GM04503 (cell line): ENCODE results near the gene CRYBB2.
"Not testable (repeated sequence)": the region's sequence is repeated elsewhere in the genome, so short reads cannot be mapped to it uniquely, and the experiment has no call there.

Experiments
- DNase-seq: peaks from one replicate; pipeline ENCODE4 v3.0.0-alpha.2; 2012; ENCODE audit warnings: low read depth

CRYBB2 gene

GRCh38 chr22:25199731-25200520, 19.5 kb upstream of the CRYBB2 start, which contains the start of gene CRYBB3:
Gene CRYBB3, plus strand, starts transcription at chr22:25199858. Its CDS starts 1,539 bp downstream, at chr22:25201397.
- no peak for DNase-seq

DNA sequence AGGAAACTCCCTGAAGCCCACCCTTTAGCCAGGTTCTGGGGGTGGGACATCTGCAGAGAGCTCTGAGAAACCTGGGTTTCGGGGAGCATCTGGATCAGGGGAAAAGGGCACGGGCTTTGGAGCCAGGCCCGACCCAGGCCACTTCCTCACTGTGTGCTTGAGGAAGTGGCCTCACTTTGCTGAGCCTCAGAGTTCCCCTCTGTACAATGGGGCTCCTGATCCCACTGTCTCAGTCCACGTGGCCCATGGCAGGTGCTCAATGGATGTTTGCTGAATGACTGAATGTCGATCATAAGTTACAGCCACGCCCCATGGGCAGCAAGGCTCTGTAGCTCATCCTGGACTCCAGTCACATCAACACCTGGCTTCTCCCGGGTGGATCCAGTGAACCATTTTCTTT, 18.5 kb upstream of the CRYBB2 start:
- DNase-seq, result no peak

DNA sequence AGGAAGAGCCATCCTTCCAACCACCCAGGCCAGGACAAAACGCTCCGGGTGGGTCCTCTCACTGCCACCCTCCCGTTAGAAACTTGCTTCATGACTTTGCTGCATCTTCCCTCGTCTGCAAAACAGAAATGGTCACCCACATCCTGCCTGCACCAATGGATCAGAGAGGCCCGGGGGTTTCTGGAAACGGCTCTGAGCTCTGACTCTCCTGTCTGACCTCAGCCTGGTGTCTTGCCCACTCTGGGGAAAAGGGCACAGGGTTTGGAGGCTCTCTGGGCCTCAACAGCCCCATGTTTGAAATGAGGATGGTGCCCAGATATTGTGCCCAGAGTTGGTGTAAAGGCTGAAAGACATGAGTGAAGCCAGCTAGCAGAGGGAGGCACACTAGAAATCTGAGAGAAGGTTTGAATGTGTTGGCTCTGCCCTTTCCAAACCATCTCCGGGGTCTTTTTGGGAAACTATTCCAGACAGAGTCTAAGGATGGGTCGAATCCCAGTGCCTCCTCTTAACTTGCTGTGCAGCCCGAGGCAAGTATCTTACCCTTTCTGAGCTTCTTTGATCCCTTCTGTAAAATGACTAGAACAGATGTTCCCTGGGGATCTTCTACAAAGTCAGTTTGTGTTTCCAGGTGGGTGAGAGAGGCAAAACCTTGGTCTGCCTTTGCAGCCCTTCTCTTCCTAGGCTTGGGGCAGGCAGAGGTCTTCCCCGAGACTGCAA, 17.7 kb upstream of the CRYBB2 start:
- DNase-seq, result no peak

- no peak for DNase-seq
These were observed 17.0 kb upstream of the CRYBB2 start for GRCh38 chr22:25202290-25202921.

- DNase-seq, result no peak
These were observed 16.4 kb upstream of the CRYBB2 start for GRCh38 chr22:25203082-25203481.

DNA sequence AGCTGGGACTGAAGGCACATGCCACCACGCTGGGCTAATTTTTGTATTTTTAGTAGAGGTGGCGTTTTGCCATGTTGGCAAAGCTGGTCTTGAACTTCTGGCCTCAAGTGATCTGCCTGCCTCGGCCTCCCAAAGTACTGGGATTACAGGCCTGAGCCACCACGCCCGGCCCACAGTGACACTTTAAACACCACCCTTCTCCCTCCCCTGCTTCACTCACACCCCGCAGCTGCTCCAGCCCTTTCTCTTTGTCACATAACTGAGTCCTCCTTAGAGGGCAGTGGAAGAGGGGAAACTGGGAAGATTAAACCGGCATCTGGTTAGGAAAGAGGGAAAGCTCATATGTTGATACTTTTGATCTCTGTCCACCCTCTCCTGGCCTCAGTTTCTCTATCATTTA, 14.9 kb upstream of the CRYBB2 start:
- not testable (repeated sequence) for DNase-seq

- DNase-seq, result no peak
These were observed 13.6 kb upstream of the CRYBB2 start for GRCh38 chr22:25205847-25206246.

- DNase-seq, result no peak
These were observed 12.4 kb upstream of the CRYBB2 start for GRCh38 chr22:25206998-25207397.

- DNase-seq, result no peak
These were observed 11.8 kb upstream of the CRYBB2 start for GRCh38 chr22:25207553-25208157.

DNA sequence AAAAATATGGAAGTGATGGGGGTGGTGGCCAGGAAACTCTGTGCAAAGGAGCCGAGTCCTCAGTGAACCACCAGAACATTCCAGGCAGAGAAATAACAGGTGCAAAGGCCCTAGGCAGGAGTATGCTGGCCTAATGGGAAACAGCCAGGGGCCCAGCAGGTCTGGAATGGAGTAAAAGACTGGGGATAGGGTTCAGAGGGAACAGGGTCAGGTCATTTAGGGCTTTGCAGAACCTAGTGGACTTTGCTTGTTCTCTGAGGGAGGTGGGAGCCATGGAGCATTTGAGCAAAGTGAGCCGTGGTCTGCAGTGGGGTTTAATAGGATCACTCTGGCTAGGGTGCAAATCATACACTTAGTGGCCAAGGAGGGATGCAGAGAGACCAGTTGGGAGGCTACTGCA, 11.1 kb upstream of the CRYBB2 start:
- DNase-seq, result no peak

GRCh38 chr22:25208743-25209505, 10.5 kb upstream of the CRYBB2 start:
- DNase-seq, result no peak

DNA sequence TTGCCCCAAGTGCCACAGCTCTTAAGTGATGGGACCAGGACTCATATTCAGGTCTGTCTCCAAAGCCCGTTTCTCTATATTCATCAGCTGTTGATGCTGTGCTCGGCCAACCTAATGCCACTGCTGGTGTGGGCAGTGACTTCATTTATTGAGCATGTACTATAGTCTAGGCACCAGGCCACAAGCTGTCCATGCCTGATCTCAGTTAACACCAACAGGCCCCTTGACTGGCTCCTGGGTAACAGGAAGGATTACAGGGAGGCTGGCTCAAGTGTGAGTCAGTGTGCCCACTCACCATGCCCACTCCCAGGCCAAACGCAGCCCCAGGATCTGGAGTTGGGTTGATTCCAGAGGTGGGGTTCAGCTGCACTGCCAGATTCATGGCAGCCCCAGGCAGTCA, 8.6 kb upstream of the CRYBB2 start:
- no peak for DNase-seq

DNA sequence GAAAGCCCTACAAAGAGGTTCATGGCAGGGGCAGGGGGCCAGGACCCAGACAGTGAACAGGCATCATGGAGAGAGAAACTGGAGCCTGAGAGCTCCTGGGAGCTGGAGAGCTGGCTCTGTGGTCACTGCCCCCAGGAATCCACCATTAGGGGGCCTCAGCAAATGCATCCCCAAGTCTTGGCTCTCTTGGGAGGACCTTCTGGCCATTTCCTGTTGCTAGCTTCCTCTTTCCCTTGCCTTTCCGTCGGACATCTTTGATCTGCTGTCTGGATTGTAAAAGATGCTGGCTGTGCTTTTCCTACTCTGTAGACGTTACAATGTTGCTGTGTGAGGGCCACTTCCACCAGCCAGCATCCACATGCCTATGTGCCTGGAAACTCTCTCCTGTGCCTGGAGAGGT, 7.1 kb upstream of the CRYBB2 start:
- no peak for DNase-seq

DNA sequence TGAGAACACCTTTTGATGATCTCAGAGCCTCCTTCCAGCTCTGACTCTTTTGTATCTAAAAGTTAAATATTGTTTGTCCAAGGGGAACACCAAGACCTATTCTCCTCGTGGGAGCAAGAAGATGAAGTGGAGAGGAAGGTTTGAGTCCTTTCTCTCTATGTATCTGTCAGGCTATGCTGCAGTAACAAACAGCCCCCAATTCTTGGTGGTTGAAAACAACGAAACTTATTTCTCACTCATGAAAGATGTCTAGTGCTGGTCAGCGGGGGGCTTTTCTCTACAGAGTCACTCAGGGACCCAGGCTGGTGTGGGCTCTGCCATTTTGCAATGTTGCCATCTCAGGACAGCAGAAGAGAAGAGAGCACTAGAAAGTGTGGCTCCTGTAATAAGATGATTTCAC, 6.2 kb upstream of the CRYBB2 start:
- DNase-seq, result no peak

DNA sequence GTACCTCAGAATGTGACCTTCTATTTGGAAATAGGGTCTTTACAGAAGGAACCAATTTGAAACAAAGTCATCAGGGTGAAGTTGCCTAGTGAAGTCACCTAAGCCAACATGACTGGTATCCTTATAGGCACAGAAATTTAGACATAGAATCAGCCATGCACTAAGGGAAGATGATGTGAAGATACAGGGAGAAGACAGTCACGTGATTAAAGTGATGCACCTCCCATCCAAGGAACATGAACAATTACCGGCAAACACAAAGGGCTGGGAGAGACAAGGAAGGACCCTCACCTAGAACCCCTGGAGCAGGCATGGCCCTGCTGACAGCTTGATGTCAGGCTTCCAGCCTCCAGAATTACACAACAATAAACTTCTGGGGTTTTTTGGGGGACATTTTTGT, 3.2 kb upstream of the CRYBB2 start:
- no peak for DNase-seq

DNA sequence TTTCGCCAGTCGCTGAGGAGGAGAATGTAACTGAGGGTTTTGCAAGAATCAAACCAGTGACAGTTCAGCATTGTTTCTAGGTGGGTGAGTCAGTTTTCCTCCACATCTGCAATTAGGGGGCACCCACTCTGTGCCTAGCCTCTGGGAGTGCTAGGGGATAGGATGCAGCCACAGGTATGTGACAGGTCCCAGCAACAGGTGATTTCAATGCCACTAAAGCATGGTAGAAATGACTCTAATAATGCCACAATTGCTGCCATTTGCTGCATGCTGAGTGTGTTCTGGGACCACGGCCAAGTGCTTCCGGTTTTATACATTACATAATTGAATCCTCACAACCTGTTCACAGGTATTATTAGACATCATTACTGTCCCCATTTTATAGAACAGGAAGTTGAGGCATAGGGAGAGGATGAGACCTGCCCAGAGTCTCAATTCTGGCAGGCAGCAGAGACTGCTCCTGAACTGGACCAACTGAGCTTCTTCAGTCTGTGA, 556 bp downstream of the CRYBB2 start:
- DNase-seq, result no peak

DNA sequence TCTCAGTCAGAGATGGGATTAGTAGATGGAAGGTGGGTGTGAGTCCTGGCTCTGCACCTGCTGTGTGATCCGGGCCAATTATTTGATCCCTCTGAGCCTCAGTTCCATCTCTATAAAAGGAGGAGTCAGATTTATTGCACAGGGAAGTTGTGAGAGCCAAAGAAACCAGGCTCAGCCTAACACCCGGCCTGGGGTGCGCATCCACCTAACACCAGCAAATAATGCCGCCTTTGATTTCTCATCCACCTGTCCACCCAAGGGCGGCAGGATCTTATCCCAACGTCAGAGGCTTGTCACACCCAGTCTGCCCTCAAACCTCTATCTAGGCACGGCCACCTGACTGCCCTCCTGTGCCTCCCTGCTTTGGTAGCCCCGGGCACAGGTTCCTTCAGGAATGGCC, 2.4 kb downstream of the CRYBB2 start:
- DNase-seq, result no peak

- DNase-seq, result no peak
These were observed 3.9 kb downstream of the CRYBB2 start for GRCh38 chr22:25223269-25223850.

GRCh38 chr22:25228822-25229221, 9.4 kb downstream of the CRYBB2 start:
- no peak for DNase-seq

DNA sequence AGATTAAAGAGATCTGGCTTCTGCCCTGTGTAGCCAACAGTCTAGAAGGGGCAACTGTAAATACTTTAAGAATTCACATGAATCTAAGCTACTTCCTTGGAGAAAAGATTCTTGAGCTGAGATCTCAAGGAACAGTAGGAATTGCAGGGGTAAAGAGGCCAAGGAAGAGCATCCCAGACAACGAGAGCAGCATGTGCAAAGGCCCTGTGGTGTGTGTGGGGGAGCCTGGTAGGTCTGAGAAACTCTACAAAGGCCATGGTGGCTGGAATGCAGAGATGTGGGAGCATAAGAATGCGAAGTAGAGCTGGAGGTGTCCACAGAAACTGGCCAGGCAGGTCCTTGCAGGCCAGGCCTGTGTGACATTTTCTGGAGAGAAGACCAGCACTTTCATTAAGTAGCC, 11.3 kb downstream of the CRYBB2 start:
- not testable (repeated sequence) for DNase-seq

DNA sequence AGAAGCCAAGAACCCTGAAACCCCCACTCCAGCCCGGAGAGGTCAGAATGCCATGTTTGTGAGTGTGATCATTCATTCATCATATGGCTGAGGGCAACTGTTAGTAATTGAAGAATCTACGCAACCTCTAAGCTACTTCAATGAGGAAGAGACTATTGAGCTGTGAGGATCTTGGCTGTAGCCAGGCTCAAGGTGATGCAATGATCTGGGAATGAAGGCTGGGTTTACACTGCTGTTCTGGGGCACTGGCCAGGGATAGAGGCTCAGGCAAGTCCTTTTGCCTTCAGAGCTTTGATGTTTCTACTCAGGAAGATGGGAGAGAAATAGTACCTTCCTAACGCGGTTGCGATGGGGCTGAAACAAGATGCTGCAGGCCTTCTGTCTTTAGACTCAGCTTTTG, 12.9 kb downstream of the CRYBB2 start:
- DNase-seq, result peak; percentile 5
